HCT116 (cell line): ENCODE measurements around the gene BRD2. TPM values are rescaled to one million over a fixed set of nuclear protein-coding genes. Genes with fewer than 3 reads are reported as not detected.

Source experiments
- ATAC-seq: fragments of 200-7000 bp; cut with Tn5 transposase; 2 replicates; pipeline ENCODE4 v1.9.1; 2020; ENCODE audit warnings: mild to moderate bottlenecking, moderate library complexity
- BruUV-seq: library from RNA; stranded (reverse); fragments of 400-500 nt; replicated peaks from 2 replicates; lab custom pipeline; 2021; lab: Mats Ljungman, UMichigan
- CTCF ChIA-PET: fragments of 300-600 bp; sonication (Branson Sonifier 250); formaldehyde crosslinking; loops from one replicate; lab custom pipeline; 2021; ENCODE audit warnings: antibody characterized with exemption; lab: Charles Lee
- POLR2A ChIA-PET: fragments of 300-600, 350-600 bp; sonication (Branson Sonifier 250); formaldehyde crosslinking; loops from one replicate; lab custom pipeline; 2021; ENCODE audit warnings: antibody characterized with exemption; lab: Charles Lee
- RAD21 ChIA-PET, 2 experiments: fragments of 300-600 bp; sonication (Branson Sonifier 250); formaldehyde crosslinking; loops; one replicate each; lab custom pipeline; 2023; ENCODE audit warnings: low total read pairs in 2 of 2; ENCODE audit not compliant: uncharacterized antibody in 2 of 2, unreplicated experiment in 2 of 2, low non-redundant PET in 1 of 2; lab: Charles Lee
- DNase-seq: peaks from one replicate; pipeline ENCODE4 v3.0.0-alpha.2; 2010; ENCODE audit warnings: low read depth, low spot score
- H2AFZ ChIP-seq: fragments of 200-600 bp; shearing (Covaris generic), sonication (generic); 2 replicates; pipeline ENCODE4 v1.6.1; 2017; ENCODE audit warnings: low read depth, mixed run types, mixed read lengths, antibody characterized with exemption, low read length; ENCODE audit not compliant: poor library complexity, severe bottlenecking
- H3K27ac ChIP-seq: 2 replicates; pipeline ENCODE4 v1.5.1; 2012; ENCODE audit warnings: low read depth, low read length
- H3K27me3 ChIP-seq: fragments of 200-600 bp; sonication (generic); 2 replicates; pipeline ENCODE4 v1.6.1; 2016; ENCODE audit warnings: mixed run types, low read length, mixed read lengths; ENCODE audit not compliant: insufficient read depth
- H3K36me3 ChIP-seq, 2 experiments: fragments of 200-500 bp in 1 of 2; fragments of 200-600 bp in 1 of 2; sonication (Bioruptor generic) in 1 of 2; sonication (generic) in 1 of 2; 2 replicates each; pipeline versions ENCODE4 v1.5.1 to v1.6.1; 2014 to 2016; ENCODE audit warnings: low read length in 2 of 2, inconsistent platforms in 1 of 2, mixed read lengths in 1 of 2, mixed run types in 1 of 2; ENCODE audit not compliant: insufficient read depth in 2 of 2, control insufficient read depth in 1 of 2
- H3K4me1 ChIP-seq, 2 experiments: fragments of 200-600 bp in 1 of 2; sonication (generic) in 1 of 2; 2 replicates each; pipeline versions ENCODE4 v1.5.1 to v1.6.1; 2012 to 2017; ENCODE audit warnings: low read length in 2 of 2, inconsistent platforms in 1 of 2, mild to moderate bottlenecking in 1 of 2, mixed read lengths in 1 of 2, mixed run types in 1 of 2, moderate library complexity in 1 of 2; ENCODE audit not compliant: insufficient read depth in 2 of 2, control insufficient read depth in 1 of 2
- H3K4me2 ChIP-seq: fragments of 200-600 bp; sonication (generic); 2 replicates; pipeline ENCODE4 v1.6.1; 2017; ENCODE audit warnings: mixed run types, low read length, mixed read lengths
- H3K4me3 ChIP-seq, 2 experiments: fragments of 200-600 bp in 1 of 2; sonication (generic) in 1 of 2; replicated peaks in 1 of 2; 2 replicates each; pipeline ENCODE4 v1.5.1; 2011 to 2016; ENCODE audit warnings: low read length in 2 of 2, control low read depth in 1 of 2, low read depth in 1 of 2, mild to moderate bottlenecking in 1 of 2, mixed read lengths in 1 of 2, mixed run types in 1 of 2
- H3K79me2 ChIP-seq: fragments of 200-600 bp; sonication (generic); 2 replicates; pipeline ENCODE4 v1.6.1; 2017; ENCODE audit warnings: mild to moderate bottlenecking, mixed run types, low read length, moderate library complexity, mixed read lengths; ENCODE audit not compliant: insufficient read depth
- H3K9ac ChIP-seq: fragments of 200-600 bp; sonication (generic); 2 replicates; pipeline ENCODE4 v1.6.1; 2016; ENCODE audit warnings: low read length, mixed read lengths
- H3K9me2 ChIP-seq: fragments of 200-600 bp; sonication (generic), shearing (Covaris generic); 2 replicates; pipeline ENCODE4 v1.6.1; 2017; ENCODE audit warnings: mixed run types, mild to moderate bottlenecking, moderate library complexity; ENCODE audit not compliant: insufficient read depth
- H3K9me3 ChIP-seq, 2 experiments: fragments of 200-500 bp in 1 of 2; fragments of 200-600 bp in 1 of 2; sonication (Bioruptor generic) in 1 of 2; sonication (generic) in 1 of 2; 2 replicates each; pipeline ENCODE4 v1.6.1; 2014 to 2017; ENCODE audit warnings: low read length in 2 of 2, mixed read lengths in 2 of 2, inconsistent platforms in 1 of 2, low read depth in 1 of 2, mild to moderate bottlenecking in 1 of 2, mixed run types in 1 of 2, moderate library complexity in 1 of 2; ENCODE audit not compliant: control insufficient read depth in 1 of 2, insufficient read depth in 1 of 2
- H4K20me1 ChIP-seq: fragments of 200-600 bp; sonication (generic), shearing (Covaris generic); 2 replicates; pipeline ENCODE4 v1.6.1; 2017; ENCODE audit warnings: mixed run types, mild to moderate bottlenecking, moderate library complexity; ENCODE audit not compliant: insufficient read depth
- CTCF ChIP-seq, 3 experiments: fragments of 200-600 bp in 1 of 3; sonication (generic) in 1 of 3; IDR thresholded peaks in 2 of 3; conservative IDR thresholded peaks in 1 of 3; 2 replicates each; pipeline ENCODE4 v1.5.1; 2012 to 2017; ENCODE audit warnings: low read depth in 2 of 3, low read length in 2 of 3, antibody characterized with exemption in 1 of 3, borderline replicate concordance in 1 of 3, control low read depth in 1 of 3, mild to moderate bottlenecking in 1 of 3, mixed read lengths in 1 of 3, mixed run types in 1 of 3, moderate library complexity in 1 of 3; ENCODE audit not compliant: insufficient read depth in 1 of 3
- RAD21 ChIP-seq: IDR thresholded peaks from 2 replicates; pipeline ENCODE4 v1.6.1; 2012; ENCODE audit warnings: low read depth, mild to moderate bottlenecking
- TCF7L2 ChIP-seq: IDR thresholded peaks from 2 replicates; pipeline ENCODE4 v1.7.0; 2011; ENCODE audit warnings: borderline replicate concordance, inconsistent platforms; ENCODE audit not compliant: insufficient read depth, insufficient read length; ENCODE audit errors: extremely low read depth
- YY1 ChIP-seq: IDR thresholded peaks from 2 replicates; pipeline ENCODE4 v1.6.1; 2011; ENCODE audit warnings: low read length, low read depth, moderate library complexity, mild to moderate bottlenecking; ENCODE audit not compliant: insufficient replicate concordance; ENCODE audit errors: extremely low read depth
- ZFX ChIP-seq: fragments of 450-650 bp; IDR thresholded peaks from 2 replicates; pipeline ENCODE4 v1.6.1; 2017
- intact Hi-C: fragments of 100-400 bp; cut with micrococcal nuclease; formaldehyde crosslinking; loops from 2 replicates; pipeline ENCODE4 v1.10.0; 2022
- total RNA-seq: library from RNA; stranded (reverse); gene quantifications from one replicate; pipeline ENCODE4 v1.2.1, GENCODE V29; 2021; ENCODE audit not compliant: unreplicated experiment

BRD2 gene
- total RNA-seq, 1 experiment from 2014 or later: 260 TPM

- DNase-seq (no peak), ATAC-seq (no peak)
- Histone ChIP-seq H3K4me2 (no peak overlapping the region), H4K20me1 (no peaks in the 10 kb centered on the region), H3K4me1 (no peaks in the 10 kb centered on the region; a peak in 1 of 4 replicates), H3K9ac (no peak overlapping the region), H3K27me3 (no peaks in the 10 kb centered on the region), H3K79me2 (no peaks in the 10 kb centered on the region), H3K9me3 (no peaks in the 10 kb centered on the region), H3K4me3 (no peak overlapping the region), H2AFZ (no peak overlapping the region), H3K36me3 (no peaks in the 10 kb centered on the region), H3K9me2 (no peaks in the 10 kb centered on the region), H3K27ac (no peak overlapping the region)
- RAD21 ChIA-PET: no interaction called here
- TF ChIP-seq YY1 (no peak), TCF7L2 (no peak), ZFX (no peak)
- CTCF ChIA-PET: interaction anchor here (0.9 to 3.7 kb wide), 9 partner anchors 8 to 93 kb away, joined by 3 to 79 read pairs (median 6); partner anchors contain the start of genes BRD2, HLA-DMA, HLA-DMB and TAP2
- POLR2A ChIA-PET: no interaction called here
- no TSS peak for BruUV-seq
- intact Hi-C loops: loop anchor here (5.0 kb wide), 1 partner anchor 45 kb away; no protein-coding TSS in a partner anchor
Observed at GRCh38 chr6:32932132-32932868, 36.1 kb upstream of the BRD2 start.

- Histone ChIP-seq H4K20me1 (no peaks in the 10 kb centered on the region), H3K9me2 (no peaks in the 10 kb centered on the region), H3K9me3 (no peaks in the 10 kb centered on the region), H2AFZ (no peak overlapping the region), H3K36me3 (no peaks in the 10 kb centered on the region), H3K4me3 (no peak overlapping the region), H3K79me2 (no peaks in the 10 kb centered on the region), H3K27me3 (no peaks in the 10 kb centered on the region), H3K4me2 (no peak overlapping the region), H3K9ac (no peak overlapping the region), H3K4me1 (no peaks in the 10 kb centered on the region; a peak in 1 of 4 replicates), H3K27ac (no peak overlapping the region)
- RAD21 ChIA-PET: interaction anchor here (0.9 to 1.4 kb wide), 3 partner anchors 48 to 51 kb away, joined by 3 to 10 read pairs (median 8); no protein-coding TSS in a partner anchor
- ATAC-seq: peak; percentile 92
- no TSS peak for BruUV-seq
- intact Hi-C loops: loop anchor here (1.0 to 5.0 kb wide), 2 partner anchors 46 to 51 kb away; no protein-coding TSS in a partner anchor
- no peak for TF ChIP-seq TCF7L2
- TF ChIP-seq YY1: peak; percentile 38
- peak; percentile 74 for TF ChIP-seq RAD21
- peak; percentile 82 to 90 (median 90) for TF ChIP-seq CTCF (IDR thresholded peaks at IDR 0.05 in 2 of 3, conservative IDR thresholded peaks at IDR 0.05 in 1 of 3; ENCODE audit: borderline replicate concordance in 1 of 3, insufficient read depth in 1 of 3, low read depth in 2 of 3, low read length in 2 of 3)
- DNase-seq: peak; percentile 56
- POLR2A ChIA-PET: interaction anchor here (0.6 to 2.1 kb wide), 3 partner anchors 19 to 51 kb away, joined by 3 to 18 read pairs (median 5); partner anchors contain the start of gene HLA-DMA
- CTCF ChIA-PET: interaction anchor here (0.6 to 3.7 kb wide), 35 partner anchors 8 to 315 kb away, joined by 3 to 79 read pairs (median 5); partner anchors contain the start of genes BRD2, HLA-DMA, HLA-DOA and PSMB9
Observed at GRCh38 chr6:32933661-32934085, 34.7 kb upstream of the BRD2 start.
